Stimulated activated CD8-positive, alpha-beta memory T cell treated with anti-CD3 and anti-CD28 coated beads, Interleukin-7, amount 100 ng/mL, for 4 hours (primary cell): ENCODE results near the gene TSPAN33.
"Not testable (repeated sequence)": the region's sequence is repeated elsewhere in the genome, so short reads cannot be mapped to it uniquely, and the experiment has no call there.

Experiments used
- DNase-seq, 2 donors: peaks; one replicate each; pipeline ENCODE4 v3.0.0-alpha.2; 2020; ENCODE audit warnings: low read depth in 2 of 2

The TSPAN33 gene, protein sequence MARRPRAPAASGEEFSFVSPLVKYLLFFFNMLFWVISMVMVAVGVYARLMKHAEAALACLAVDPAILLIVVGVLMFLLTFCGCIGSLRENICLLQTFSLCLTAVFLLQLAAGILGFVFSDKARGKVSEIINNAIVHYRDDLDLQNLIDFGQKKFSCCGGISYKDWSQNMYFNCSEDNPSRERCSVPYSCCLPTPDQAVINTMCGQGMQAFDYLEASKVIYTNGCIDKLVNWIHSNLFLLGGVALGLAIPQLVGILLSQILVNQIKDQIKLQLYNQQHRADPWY

DNA sequence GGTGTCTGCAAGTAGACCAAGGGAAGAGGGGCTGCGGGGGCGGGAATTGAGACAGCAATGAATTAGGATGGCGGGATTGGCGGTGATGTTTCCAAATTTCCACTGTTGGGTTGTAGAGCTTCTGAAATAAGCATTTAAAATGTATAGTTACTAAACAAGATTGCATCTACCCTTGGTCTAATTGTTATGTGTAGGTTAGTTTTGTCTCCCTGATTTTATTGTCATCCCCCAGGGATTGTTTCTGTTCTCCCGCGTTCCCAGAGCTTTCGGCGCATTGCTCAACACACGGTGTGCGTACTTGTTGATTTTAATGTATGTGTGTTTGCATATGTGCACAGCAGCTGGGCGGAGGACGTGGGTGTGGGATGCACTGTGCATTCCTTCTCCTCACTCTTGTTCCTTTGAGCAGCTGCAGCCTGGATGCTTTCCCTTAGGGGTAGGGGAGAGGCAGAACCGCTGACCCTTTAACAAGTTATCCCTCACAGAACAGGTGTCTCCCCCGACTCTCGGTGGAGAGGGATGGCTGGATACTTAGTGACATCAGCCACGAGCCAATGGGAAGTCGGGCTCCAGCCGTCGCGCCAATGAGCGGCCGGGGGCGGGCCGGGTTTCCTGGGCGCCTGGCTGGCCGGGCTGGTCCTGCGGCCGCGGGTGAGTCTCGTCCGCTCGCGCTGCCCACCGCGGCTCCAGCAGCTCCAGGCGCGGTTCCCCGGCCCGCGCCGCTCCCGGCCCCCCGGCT is at the start of gene TSPAN33:
TSS of gene TSPAN33 (plus strand) at position 613 of the 739 bp plus-strand sequence. CDS start 274 bp downstream, outside the sequence.
- DNase-seq, result peak; percentile 28 to 52

- DNase-seq, result no peak
Measured at GRCh38 chr7:129095258-129095657, 49.2 kb upstream of the TSPAN33 start.

GRCh38 chr7:129098409-129099084 is 46.0 kb upstream of the TSPAN33 start:
- DNase-seq, result no peak

DNA sequence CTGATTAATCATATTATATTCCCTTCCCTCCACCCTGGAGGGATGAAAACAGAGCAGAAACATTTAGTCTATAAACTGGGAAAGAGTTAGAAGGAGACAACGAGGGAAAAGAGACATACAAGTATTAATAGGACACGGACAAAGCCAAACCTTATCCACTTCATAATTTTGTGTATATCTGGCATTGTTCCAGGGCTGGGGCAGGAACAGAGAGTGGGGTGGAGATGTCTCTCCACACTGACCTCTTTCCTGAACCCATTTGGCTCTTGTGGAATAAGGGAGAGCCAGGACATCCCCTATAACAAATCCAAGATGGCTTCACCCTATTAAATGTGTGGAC is 43.7 kb upstream of the TSPAN33 start:
- no peak for DNase-seq

DNA sequence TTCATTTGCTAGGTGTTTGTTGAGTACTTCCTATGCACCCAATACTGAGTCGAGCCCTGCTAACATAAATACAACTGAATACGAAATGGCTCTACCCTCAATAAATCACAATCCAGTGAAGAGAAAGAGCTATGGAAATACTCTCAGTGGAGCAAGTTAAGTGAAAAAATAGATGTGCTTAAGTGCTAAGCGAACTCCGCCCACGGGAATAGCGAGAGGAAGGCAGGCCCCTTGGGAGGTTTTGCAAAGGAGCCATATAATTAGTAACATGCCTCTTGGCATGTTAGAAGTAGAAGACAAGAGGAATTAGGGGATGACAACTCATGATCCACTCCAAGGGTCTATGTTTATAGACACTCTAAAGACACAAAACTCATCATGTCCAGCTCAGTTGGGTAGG is 42.8 kb upstream of the TSPAN33 start:
- no peak for DNase-seq

GRCh38 chr7:129103561-129104324 is 40.8 kb upstream of the TSPAN33 start:
- DNase-seq, result no peak

DNA sequence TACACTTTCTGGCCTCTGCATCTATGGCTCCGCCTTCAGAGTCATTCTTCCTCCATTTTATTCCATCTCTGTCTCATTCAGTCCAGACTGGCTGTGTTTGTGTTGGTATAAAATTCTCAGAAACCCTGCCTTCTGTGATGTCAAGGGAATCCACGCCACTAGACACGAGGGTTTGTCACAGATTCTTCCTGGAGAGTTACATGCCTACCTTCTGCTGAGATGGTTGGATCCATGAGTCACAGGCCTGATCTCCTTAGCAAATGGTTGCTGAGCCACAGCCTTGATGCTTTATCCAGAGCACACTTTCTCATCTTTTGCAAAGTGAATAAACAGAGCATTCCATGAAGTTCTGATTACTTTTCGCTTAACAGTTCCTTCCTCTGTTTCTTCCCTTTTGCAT is 35.9 kb upstream of the TSPAN33 start:
- DNase-seq, result no peak

GRCh38 chr7:129110258-129110981 is 34.1 kb upstream of the TSPAN33 start:
- no peak for DNase-seq

- DNase-seq, result no peak
Measured at GRCh38 chr7:129110982-129111376, 33.5 kb upstream of the TSPAN33 start.

GRCh38 chr7:129115676-129116075 is 28.8 kb upstream of the TSPAN33 start:
- DNase-seq, result no peak

- no peak for DNase-seq
Measured at GRCh38 chr7:129118182-129118581, 26.3 kb upstream of the TSPAN33 start.

GRCh38 chr7:129118976-129119375 is 25.5 kb upstream of the TSPAN33 start:
- no peak for DNase-seq

- not testable (repeated sequence) for DNase-seq
Measured at GRCh38 chr7:129121501-129122077, 22.9 kb upstream of the TSPAN33 start.

DNA sequence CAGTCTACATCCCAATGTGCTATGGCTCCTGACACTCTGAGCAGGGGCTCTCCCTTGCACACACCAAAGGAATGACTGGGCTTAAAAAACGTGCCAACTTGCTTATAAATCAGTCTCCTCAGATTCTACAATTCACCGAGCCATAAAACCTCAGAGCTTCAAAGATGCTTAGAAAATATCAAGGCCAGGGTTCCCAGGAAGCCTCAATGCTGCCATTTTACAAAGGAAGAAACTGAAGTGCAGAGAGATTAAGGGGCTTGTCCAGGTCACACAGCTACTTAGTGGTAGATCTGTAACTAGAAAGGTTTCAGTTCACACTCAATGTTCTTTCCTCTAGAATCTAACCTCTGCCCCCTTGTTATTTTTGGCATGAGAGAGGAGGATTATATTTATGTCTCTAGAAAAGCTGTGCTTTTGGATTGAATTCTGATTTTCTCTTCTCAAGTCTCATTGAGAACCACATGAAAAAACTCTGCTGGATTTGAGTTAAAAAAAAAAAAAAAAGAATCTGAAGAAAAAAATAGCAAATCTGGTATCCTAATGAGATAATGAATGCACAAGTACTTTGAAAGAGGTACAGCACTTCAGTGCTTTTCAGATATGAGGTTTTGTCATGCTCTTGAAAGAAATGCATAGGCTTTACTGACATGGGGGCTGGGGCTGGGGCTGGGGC is 22.3 kb upstream of the TSPAN33 start:
- peak in 1 of 2 donors; percentile 1 for DNase-seq

GRCh38 chr7:129122751-129123509 is 21.6 kb upstream of the TSPAN33 start:
- DNase-seq, result no peak

- no peak for DNase-seq
Measured at GRCh38 chr7:129123510-129123857, 21.0 kb upstream of the TSPAN33 start.

GRCh38 chr7:129126314-129126713 is 18.2 kb upstream of the TSPAN33 start:
- DNase-seq, result no peak

- DNase-seq, result no peak
Measured at GRCh38 chr7:129127154-129127553, 17.4 kb upstream of the TSPAN33 start.

DNA sequence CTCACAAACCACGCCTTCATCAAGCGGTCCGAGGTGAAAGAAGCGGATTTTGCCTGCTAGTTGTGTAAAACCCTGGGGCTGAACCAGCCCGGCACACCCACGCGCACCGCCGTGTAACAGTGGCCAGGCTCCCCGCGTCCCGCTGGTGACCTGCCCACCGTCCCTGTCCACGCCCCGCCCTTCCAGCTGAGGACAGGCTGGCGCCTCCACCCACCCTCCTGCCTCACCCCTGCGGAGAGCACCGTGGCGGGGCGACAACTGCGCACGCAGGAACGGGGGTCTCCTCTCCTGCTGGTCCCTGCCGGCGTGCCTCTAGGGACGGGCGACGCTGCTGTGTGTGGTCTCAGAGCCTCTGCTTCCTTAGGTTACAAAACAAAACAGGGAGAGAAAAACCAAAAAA is 16.9 kb upstream of the TSPAN33 start:
- DNase-seq, result no peak
